WERI-Rb-1 (cell line): Measurements from ENCODE around the gene SPON1.

Source experiments
- DNase-seq: peaks from one replicate; pipeline ENCODE4 v3.0.0-alpha.2; 2020
- H3K27ac ChIP-seq: fragments of 250-450 bp; sonication (Bioruptor Pico); 2 replicates; pipeline ENCODE4 v1.5.1; 2020; ENCODE audit warnings: mild to moderate bottlenecking, moderate library complexity
- H3K27me3 ChIP-seq: fragments of 250-450 bp; sonication (Bioruptor Pico); 2 replicates; pipeline ENCODE4 v1.5.1; 2021; ENCODE audit warnings: mild to moderate bottlenecking, low read depth, moderate library complexity; ENCODE audit not compliant: insufficient read depth, severe bottlenecking
- H3K36me3 ChIP-seq: fragments of 250-450 bp; sonication (Bioruptor Pico); 2 replicates; pipeline ENCODE4 v1.5.1; 2020; ENCODE audit warnings: mild to moderate bottlenecking, moderate library complexity
- H3K4me3 ChIP-seq: 2 replicates; pipeline ENCODE4 v1.5.1; 2011; ENCODE audit warnings: low read depth, mild to moderate bottlenecking, control low read depth, low read length
- H3K9me3 ChIP-seq: fragments of 250-450 bp; sonication (Bioruptor Pico); 2 replicates; pipeline ENCODE4 v1.5.1; 2021; ENCODE audit warnings: mild to moderate bottlenecking, moderate library complexity; ENCODE audit not compliant: severe bottlenecking
- CTCF ChIP-seq: IDR thresholded peaks from 2 replicates; pipeline ENCODE4 v1.5.1; 2011; ENCODE audit warnings: low read depth, mild to moderate bottlenecking, control low read depth, inconsistent platforms, low read length

Gene SPON1

GRCh38 chr11:13993096-13993765 lies 30.7 kb downstream of the SPON1 start:
- Histone ChIP-seq H3K36me3 (no peaks in the 10 kb centered on the region), H3K27ac (no peak overlapping the region), H3K27me3 (no peaks in the 10 kb centered on the region), H3K4me3 (no peak overlapping the region), H3K9me3 (no peaks in the 10 kb centered on the region)
- TF ChIP-seq CTCF, result no peak
- no peak for DNase-seq

DNA sequence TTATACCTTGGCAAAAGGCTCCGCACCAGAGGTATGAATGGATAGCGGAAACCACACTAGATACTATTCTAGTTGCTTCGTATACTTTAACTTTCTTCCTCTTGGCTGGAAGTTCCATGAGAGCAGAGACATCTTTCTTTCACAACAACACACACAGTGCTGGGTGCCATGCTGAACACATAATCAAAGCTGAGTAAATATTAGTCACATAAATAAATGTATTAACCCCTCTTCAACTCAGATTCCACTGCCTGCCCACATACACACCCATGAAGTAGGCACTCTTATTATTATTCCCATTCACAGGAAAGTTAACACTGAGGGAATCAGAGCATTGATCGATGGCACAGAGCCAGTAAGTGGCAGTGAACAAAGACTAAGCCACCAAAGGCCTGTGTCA lies 35.4 kb downstream of the SPON1 start:
- no peak for DNase-seq
- H3K27ac ChIP-seq, result no peak overlapping the region
- TF ChIP-seq CTCF, result no peak
- no peak overlapping the region for H3K4me3 ChIP-seq
- no peaks in the 10 kb centered on the region for H3K9me3 ChIP-seq
- H3K27me3 ChIP-seq, result no peaks in the 10 kb centered on the region
- H3K36me3 ChIP-seq, result no peaks in the 10 kb centered on the region

GRCh38 chr11:13999704-14000103 lies 37.2 kb downstream of the SPON1 start:
- no peaks in the 10 kb centered on the region for H3K27me3 ChIP-seq
- no peak for TF ChIP-seq CTCF
- H3K9me3 ChIP-seq, result no peaks in the 10 kb centered on the region
- no peaks in the 10 kb centered on the region for H3K36me3 ChIP-seq
- no peak for DNase-seq
- no peak overlapping the region for H3K27ac ChIP-seq
- no peak overlapping the region for H3K4me3 ChIP-seq

DNA sequence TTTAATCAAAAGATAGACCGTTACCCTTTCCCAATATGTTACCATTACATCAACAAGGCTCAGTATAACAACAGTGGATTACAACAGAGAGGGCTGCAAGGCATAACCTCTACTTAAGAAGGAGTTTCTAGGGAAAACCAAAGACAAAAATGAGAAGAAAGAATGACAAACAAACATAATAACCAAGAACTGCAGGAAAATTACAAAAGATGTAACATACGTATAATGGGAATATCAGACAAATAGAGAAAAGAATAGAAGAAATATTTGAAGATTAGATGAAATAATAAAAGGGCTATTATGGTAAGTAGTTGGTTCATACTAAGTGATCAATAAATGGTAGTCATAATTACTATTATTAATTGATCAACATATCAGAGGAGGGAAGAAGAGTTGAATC lies 39.1 kb downstream of the SPON1 start:
- H3K4me3 ChIP-seq, result no peak overlapping the region
- H3K27ac ChIP-seq, result no peak overlapping the region
- no peak for TF ChIP-seq CTCF
- DNase-seq, result no peak
- no peaks in the 10 kb centered on the region for H3K36me3 ChIP-seq
- no peaks in the 10 kb centered on the region for H3K9me3 ChIP-seq
- no peaks in the 10 kb centered on the region for H3K27me3 ChIP-seq

- Histone ChIP-seq H3K27ac (no peak overlapping the region), H3K27me3 (no peaks in the 10 kb centered on the region), H3K36me3 (no peaks in the 10 kb centered on the region), H3K4me3 (no peak overlapping the region), H3K9me3 (no peaks in the 10 kb centered on the region)
- TF ChIP-seq CTCF, result no peak
- DNase-seq, result peak; percentile 78
Measured at GRCh38 chr11:14007566-14007965, 45.0 kb downstream of the SPON1 start.

- DNase-seq, result no peak
- Histone ChIP-seq H3K9me3 (no peaks in the 10 kb centered on the region), H3K36me3 (no peaks in the 10 kb centered on the region)
Measured at GRCh38 chr11:14010665-14011064, 48.1 kb downstream of the SPON1 start.

More at GRCh38 chr11:14010665-14011064, 48.1 kb downstream of the SPON1 start:
- H3K4me3 ChIP-seq, result no peak overlapping the region
- TF ChIP-seq CTCF, result no peak
- no peaks in the 10 kb centered on the region for H3K27me3 ChIP-seq
- H3K27ac ChIP-seq, result no peak overlapping the region
